Type B pancreatic cell (in vitro differentiated cells): ENCODE data around the gene HAGH. TPM values are rescaled to one million over a fixed set of nuclear protein-coding genes. Genes with fewer than 3 reads are reported as not detected.

Experiments used
- DNase-seq: peaks from one replicate; pipeline ENCODE4 v3.0.0; 2021; ENCODE audit warnings: mixed read lengths; ENCODE audit not compliant: unreplicated experiment; ENCODE audit errors: extremely low spot score
- H3K27ac Mint-ChIP-seq: 2 replicates; pipeline ENCODE4 v1.8.0; 2021; ENCODE audit warnings: mild to moderate bottlenecking, mixed read lengths
- H3K27me3 Mint-ChIP-seq: 2 replicates; pipeline ENCODE4 v1.8.0; 2021; ENCODE audit warnings: mixed read lengths
- H3K36me3 Mint-ChIP-seq: 2 replicates; pipeline ENCODE4 v1.8.0; 2021; ENCODE audit warnings: mixed read lengths
- H3K4me1 Mint-ChIP-seq: one replicate; pipeline ENCODE4 v1.8.0; 2021; ENCODE audit warnings: mixed read lengths; ENCODE audit not compliant: unreplicated experiment
- H3K4me3 Mint-ChIP-seq: 2 replicates; pipeline ENCODE4 v1.8.0; 2021; ENCODE audit warnings: mild to moderate bottlenecking, mixed read lengths
- H3K9me3 Mint-ChIP-seq: 2 replicates; pipeline ENCODE4 v1.8.0; 2021; ENCODE audit warnings: mixed read lengths
- total RNA-seq: library from RNA; stranded (reverse); gene quantifications from 2 replicates; pipeline ENCODE4 v1.2.1, GENCODE V29; 2021; ENCODE audit warnings: low replicate concordance
- TF ChIP-seq, protein P1 (sequence below): fragments of 200-600 bp; sonication (generic); conservative IDR thresholded peaks from 2 replicates; pipeline ENCODE4 v1.5.0; 2021; ENCODE audit warnings: antibody characterized with exemption, mild to moderate bottlenecking

The HAGH gene
- total RNA-seq, 1 donor from 2014 or later = 36.7 TPM

GRCh38 chr16:1792836-1793577 lies 33.6 kb downstream of the HAGH start:
- no peak for DNase-seq
- Mint-ChIP-seq H3K9me3 (no peaks in the 10 kb centered on the region), H3K36me3 (peaks cover 3% of the 10 kb centered on the region), H3K27ac (no peak overlapping the region), H3K4me3 (no peak overlapping the region), H3K27me3 (no peaks in the 10 kb centered on the region), H3K4me1 (no peaks in the 10 kb centered on the region)
- TF ChIP-seq, protein P1, sequence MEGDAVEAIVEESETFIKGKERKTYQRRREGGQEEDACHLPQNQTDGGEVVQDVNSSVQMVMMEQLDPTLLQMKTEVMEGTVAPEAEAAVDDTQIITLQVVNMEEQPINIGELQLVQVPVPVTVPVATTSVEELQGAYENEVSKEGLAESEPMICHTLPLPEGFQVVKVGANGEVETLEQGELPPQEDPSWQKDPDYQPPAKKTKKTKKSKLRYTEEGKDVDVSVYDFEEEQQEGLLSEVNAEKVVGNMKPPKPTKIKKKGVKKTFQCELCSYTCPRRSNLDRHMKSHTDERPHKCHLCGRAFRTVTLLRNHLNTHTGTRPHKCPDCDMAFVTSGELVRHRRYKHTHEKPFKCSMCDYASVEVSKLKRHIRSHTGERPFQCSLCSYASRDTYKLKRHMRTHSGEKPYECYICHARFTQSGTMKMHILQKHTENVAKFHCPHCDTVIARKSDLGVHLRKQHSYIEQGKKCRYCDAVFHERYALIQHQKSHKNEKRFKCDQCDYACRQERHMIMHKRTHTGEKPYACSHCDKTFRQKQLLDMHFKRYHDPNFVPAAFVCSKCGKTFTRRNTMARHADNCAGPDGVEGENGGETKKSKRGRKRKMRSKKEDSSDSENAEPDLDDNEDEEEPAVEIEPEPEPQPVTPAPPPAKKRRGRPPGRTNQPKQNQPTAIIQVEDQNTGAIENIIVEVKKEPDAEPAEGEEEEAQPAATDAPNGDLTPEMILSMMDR = no peak

GRCh38 chr16:1791943-1792812 lies 34.4 kb downstream of the HAGH start:
- Mint-ChIP-seq H3K4me3 (no peak overlapping the region), H3K27ac (no peak overlapping the region), H3K36me3 (peaks cover 2% of the 10 kb centered on the region), H3K9me3 (no peaks in the 10 kb centered on the region), H3K27me3 (no peaks in the 10 kb centered on the region), H3K4me1 (no peaks in the 10 kb centered on the region)
- TF ChIP-seq, protein P1 = no peak
- peak; percentile 68 for DNase-seq

DNA sequence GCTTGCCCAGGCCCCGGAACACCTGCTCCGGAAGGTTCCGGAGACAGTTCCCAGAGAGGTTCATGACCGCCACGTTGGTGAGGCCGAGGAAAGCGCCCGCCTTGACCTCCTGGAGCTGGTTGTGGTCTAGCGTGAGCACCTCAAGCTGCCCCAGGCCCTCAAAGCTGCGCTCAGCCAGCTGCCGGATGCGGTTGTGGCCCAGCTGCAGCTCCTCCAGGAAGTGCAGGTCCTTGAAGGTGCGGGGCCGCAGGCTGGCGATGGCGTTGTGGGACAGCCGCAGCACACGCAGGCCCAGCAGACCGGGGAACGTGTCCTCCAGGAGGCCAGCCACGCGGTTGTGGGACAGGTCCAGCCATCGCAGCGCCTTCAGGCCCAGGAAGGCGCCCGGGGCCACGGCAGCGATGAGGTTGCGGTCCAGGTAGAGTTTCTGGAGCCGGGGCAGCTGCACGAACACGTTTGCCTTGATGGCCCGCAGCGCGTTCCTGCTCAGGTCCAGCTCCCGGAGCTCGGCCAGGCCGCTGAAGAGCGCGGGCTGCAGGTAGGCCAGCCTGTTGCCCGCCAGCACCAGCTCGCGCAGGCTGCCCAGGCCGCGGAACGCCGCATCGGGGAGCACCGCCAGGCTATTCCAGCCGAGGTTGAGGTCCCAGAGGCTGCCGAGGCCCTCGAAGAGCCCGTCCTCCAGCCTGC lies 35.2 kb downstream of the HAGH start:
- TF ChIP-seq, protein P1 = no peak
- Mint-ChIP-seq H3K9me3 (no peaks in the 10 kb centered on the region), H3K27ac (no peak overlapping the region), H3K4me1 (no peaks in the 10 kb centered on the region), H3K4me3 (no peak overlapping the region), H3K36me3 (no peaks in the 10 kb centered on the region), H3K27me3 (no peaks in the 10 kb centered on the region)
- DNase-seq = no peak

- no peaks in the 10 kb centered on the region for H3K36me3 Mint-ChIP-seq
- no peaks in the 10 kb centered on the region for H3K27me3 Mint-ChIP-seq
- TF ChIP-seq, protein P1 = no peak
- no peak overlapping the region for H3K27ac Mint-ChIP-seq
- DNase-seq = no peak
- H3K9me3 Mint-ChIP-seq = no peaks in the 10 kb centered on the region
- no peak overlapping the region for H3K4me3 Mint-ChIP-seq
- no peaks in the 10 kb centered on the region for H3K4me1 Mint-ChIP-seq
Measured at GRCh38 chr16:1790611-1791255, 35.9 kb downstream of the HAGH start.

GRCh38 chr16:1790261-1790610 lies 36.4 kb downstream of the HAGH start:
- Mint-ChIP-seq H3K27me3 (no peaks in the 10 kb centered on the region), H3K4me1 (no peaks in the 10 kb centered on the region), H3K9me3 (no peaks in the 10 kb centered on the region), H3K27ac (no peak overlapping the region), H3K36me3 (no peaks in the 10 kb centered on the region), H3K4me3 (no peak overlapping the region)
- TF ChIP-seq, protein P1 = no peak
- DNase-seq = no peak
